GM10847 (cell line): ENCODE measurements around the gene ZNF234.
A peak's percentile ranks its signal among the peaks of the same experiment; 100 is the strongest.

Experiments used
- POLR2A ChIP-seq: IDR thresholded peaks from 2 replicates; pipeline ENCODE4 v1.6.1; 2011; ENCODE audit not compliant: insufficient read length; ENCODE audit errors: extremely low read depth

The ZNF234 gene

GRCh38 chr19:44164673-44165512 is 23.5 kb downstream of the ZNF234 start, which contains the start of gene ZNF226:
ZNF226 (plus strand) TSS chr19:44165100; CDS start chr19:44170081, 4,981 bp downstream.
- peak; percentile 28 for TF ChIP-seq POLR2A

GRCh38 chr19:44176590-44176989 is 35.2 kb downstream of the ZNF234 start:
- no peak for TF ChIP-seq POLR2A

- TF ChIP-seq POLR2A = no peak
Measured at GRCh38 chr19:44180968-44181367, 39.6 kb downstream of the ZNF234 start.

- TF ChIP-seq POLR2A = no peak
Measured at GRCh38 chr19:44182145-44182544, 40.8 kb downstream of the ZNF234 start.

GRCh38 chr19:44190020-44190419 is 48.7 kb downstream of the ZNF234 start:
- TF ChIP-seq POLR2A = no peak

- TF ChIP-seq POLR2A = no peak
Measured at GRCh38 chr19:44192127-44192526, 50.8 kb downstream of the ZNF234 start.

GRCh38 chr19:44196772-44197171 is 55.4 kb downstream of the ZNF234 start:
- TF ChIP-seq POLR2A = no peak

GRCh38 chr19:44202470-44202869 is 61.1 kb downstream of the ZNF234 start:
- TF ChIP-seq POLR2A = no peak

GRCh38 chr19:44202974-44203373 is 61.6 kb downstream of the ZNF234 start:
- no peak for TF ChIP-seq POLR2A

GRCh38 chr19:44204772-44205171 is 63.4 kb downstream of the ZNF234 start:
- no peak for TF ChIP-seq POLR2A

GRCh38 chr19:44207126-44207803 is 65.9 kb downstream of the ZNF234 start:
- TF ChIP-seq POLR2A = no peak
